ENCODE measurements around the gene NRM. TPM values are rescaled to one million over a fixed set of nuclear protein-coding genes. Genes with fewer than 3 reads are reported as not detected.

NRM gene
- total and polyA plus RNA-seq, 2 of the 13 experiments (the other 11 are each of a cell fraction or from before 2014, with no cell fraction given) = 12.5 to 16.0 TPM

DNA sequence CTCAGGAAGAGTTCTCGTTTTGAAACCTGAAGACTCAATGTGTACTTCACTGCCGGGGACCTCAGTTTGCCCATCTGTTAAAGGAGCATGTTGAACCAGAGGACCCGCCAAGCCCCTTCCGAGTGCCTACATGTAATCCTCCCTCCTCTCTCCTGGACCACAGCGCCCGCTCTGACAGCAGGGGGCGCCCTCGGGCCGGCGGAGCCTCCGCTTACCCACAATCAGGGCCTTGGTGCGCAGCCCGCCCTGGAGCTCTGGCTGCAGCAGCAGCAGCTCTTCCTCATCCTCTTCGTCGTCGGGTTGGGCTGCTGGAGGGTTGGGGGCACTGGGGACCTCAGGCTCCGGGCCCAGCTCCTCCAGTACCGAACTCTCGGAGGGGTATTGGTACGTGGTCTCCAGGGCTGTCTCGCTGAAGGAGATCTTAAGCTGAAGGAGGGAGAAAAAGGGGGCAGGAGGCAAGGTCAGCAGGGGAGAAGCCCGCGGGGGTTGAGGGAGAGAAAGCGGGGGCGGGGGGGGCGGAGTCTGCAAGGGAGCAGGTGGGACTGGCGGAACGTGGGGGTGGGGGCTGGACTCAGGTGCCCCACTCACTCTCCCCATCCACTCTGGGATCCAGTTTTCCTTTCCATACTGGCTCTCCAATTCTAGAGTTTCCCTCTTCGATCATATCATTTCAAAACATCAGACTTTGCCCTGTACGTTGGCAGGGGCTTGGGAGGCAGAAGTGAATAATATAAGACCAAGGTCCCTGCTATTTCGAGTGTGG lies 11.6 kb downstream of the NRM start (continued):
- TF ChIP-seq, protein P1, sequence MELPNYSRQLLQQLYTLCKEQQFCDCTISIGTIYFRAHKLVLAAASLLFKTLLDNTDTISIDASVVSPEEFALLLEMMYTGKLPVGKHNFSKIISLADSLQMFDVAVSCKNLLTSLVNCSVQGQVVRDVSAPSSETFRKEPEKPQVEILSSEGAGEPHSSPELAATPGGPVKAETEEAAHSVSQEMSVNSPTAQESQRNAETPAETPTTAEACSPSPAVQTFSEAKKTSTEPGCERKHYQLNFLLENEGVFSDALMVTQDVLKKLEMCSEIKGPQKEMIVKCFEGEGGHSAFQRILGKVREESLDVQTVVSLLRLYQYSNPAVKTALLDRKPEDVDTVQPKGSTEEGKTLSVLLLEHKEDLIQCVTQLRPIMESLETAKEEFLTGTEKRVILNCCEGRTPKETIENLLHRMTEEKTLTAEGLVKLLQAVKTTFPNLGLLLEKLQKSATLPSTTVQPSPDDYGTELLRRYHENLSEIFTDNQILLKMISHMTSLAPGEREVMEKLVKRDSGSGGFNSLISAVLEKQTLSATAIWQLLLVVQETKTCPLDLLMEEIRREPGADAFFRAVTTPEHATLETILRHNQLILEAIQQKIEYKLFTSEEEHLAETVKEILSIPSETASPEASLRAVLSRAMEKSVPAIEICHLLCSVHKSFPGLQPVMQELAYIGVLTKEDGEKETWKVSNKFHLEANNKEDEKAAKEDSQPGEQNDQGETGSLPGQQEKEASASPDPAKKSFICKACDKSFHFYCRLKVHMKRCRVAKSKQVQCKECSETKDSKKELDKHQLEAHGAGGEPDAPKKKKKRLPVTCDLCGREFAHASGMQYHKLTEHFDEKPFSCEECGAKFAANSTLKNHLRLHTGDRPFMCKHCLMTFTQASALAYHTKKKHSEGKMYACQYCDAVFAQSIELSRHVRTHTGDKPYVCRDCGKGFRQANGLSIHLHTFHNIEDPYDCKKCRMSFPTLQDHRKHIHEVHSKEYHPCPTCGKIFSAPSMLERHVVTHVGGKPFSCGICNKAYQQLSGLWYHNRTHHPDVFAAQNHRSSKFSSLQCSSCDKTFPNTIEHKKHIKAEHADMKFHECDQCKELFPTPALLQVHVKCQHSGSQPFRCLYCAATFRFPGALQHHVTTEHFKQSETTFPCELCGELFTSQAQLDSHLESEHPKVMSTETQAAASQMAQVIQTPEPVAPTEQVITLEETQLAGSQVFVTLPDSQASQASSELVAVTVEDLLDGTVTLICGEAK (IDR thresholded peaks at IDR 0.05) = no peak
- TF ChIP-seq, protein P1 (CRISPR knock-in tag; IDR thresholded peaks at IDR 0.05) = no peak
- peak; percentile 89 for TF ChIP-seq TARDBP (CRISPR knock-in tag; IDR thresholded peaks at IDR 0.05)
- TF ChIP-seq, protein P2, sequence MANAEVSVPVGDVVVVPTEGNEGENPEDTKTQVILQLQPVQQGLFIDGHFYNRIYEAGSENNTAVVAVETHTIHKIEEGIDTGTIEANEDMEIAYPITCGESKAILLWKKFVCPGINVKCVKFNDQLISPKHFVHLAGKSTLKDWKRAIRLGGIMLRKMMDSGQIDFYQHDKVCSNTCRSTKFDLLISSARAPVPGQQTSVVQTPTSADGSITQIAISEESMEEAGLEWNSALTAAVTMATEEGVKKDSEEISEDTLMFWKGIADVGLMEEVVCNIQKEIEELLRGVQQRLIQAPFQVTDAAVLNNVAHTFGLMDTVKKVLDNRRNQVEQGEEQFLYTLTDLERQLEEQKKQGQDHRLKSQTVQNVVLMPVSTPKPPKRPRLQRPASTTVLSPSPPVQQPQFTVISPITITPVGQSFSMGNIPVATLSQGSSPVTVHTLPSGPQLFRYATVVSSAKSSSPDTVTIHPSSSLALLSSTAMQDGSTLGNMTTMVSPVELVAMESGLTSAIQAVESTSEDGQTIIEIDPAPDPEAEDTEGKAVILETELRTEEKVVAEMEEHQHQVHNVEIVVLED (CRISPR knock-in tag; IDR thresholded peaks at IDR 0.05; ENCODE audit: borderline replicate concordance) = peak; percentile 33; the same call in 1 of the 2 replicates
- TF ChIP-seq, protein P3, sequence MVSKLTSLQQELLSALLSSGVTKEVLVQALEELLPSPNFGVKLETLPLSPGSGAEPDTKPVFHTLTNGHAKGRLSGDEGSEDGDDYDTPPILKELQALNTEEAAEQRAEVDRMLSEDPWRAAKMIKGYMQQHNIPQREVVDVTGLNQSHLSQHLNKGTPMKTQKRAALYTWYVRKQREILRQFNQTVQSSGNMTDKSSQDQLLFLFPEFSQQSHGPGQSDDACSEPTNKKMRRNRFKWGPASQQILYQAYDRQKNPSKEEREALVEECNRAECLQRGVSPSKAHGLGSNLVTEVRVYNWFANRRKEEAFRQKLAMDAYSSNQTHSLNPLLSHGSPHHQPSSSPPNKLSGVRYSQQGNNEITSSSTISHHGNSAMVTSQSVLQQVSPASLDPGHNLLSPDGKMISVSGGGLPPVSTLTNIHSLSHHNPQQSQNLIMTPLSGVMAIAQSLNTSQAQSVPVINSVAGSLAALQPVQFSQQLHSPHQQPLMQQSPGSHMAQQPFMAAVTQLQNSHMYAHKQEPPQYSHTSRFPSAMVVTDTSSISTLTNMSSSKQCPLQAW (CRISPR knock-in tag; IDR thresholded peaks at IDR 0.05) = peak; percentile 89
- peak; percentile 69; the same call in 1 of the 2 replicates for TF ChIP-seq YEATS2 (CRISPR knock-in tag; IDR thresholded peaks at IDR 0.05; ENCODE audit: borderline replicate concordance)
- TF ChIP-seq, protein P4, sequence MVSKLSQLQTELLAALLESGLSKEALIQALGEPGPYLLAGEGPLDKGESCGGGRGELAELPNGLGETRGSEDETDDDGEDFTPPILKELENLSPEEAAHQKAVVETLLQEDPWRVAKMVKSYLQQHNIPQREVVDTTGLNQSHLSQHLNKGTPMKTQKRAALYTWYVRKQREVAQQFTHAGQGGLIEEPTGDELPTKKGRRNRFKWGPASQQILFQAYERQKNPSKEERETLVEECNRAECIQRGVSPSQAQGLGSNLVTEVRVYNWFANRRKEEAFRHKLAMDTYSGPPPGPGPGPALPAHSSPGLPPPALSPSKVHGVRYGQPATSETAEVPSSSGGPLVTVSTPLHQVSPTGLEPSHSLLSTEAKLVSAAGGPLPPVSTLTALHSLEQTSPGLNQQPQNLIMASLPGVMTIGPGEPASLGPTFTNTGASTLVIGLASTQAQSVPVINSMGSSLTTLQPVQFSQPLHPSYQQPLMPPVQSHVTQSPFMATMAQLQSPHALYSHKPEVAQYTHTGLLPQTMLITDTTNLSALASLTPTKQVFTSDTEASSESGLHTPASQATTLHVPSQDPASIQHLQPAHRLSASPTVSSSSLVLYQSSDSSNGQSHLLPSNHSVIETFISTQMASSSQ (IDR thresholded peaks at IDR 0.05; ENCODE audit: low read depth) = no peak
- TF ChIP-seq, protein P4 (CRISPR knock-in tag; IDR thresholded peaks at IDR 0.05; ENCODE audit: borderline replicate concordance) = 0 out of 2 replicates have a peak, but pooled peaks have one; percentile 13
- peak; percentile 62 for TF ChIP-seq HNF4G (IDR thresholded peaks at IDR 0.05; ENCODE audit: borderline replicate concordance, low read depth, low read length)
- TF ChIP-seq HNF4G (CRISPR knock-in tag; IDR thresholded peaks at IDR 0.05; ENCODE audit: borderline replicate concordance, low read depth) = 0 out of 2 replicates have a peak, but pooled peaks have one; percentile 12
- TF ChIP-seq ZFX (CRISPR knock-in tag; IDR thresholded peaks at IDR 0.05; ENCODE audit: low read depth) = peak; percentile 83

All from HepG2 (cell line).